GM23338 (cell line): ENCODE data around the gene CRIP3. TPM values are rescaled to one million over a fixed set of nuclear protein-coding genes. Genes with fewer than 3 reads are reported as not detected.

ENCODE experiments used
- ATAC-seq: fragments of 200-7000 bp; cut with Tn5 transposase; 3 replicates; pipeline ENCODE4 v1.9.1; 2020
- DNase-seq: peaks from one replicate; pipeline ENCODE4 v3.0.0-alpha.2; 2015; ENCODE audit warnings: low spot score
- H2AFZ ChIP-seq: fragments of 200-600 bp; sonication (generic); 2 replicates; pipeline ENCODE4 v1.8.0; 2016; ENCODE audit warnings: antibody characterized with exemption, mild to moderate bottlenecking, moderate library complexity
- H3F3A ChIP-seq: fragments of 200-600 bp; sonication (generic); replicated peaks from 2 replicates; pipeline ENCODE4 v1.8.0; 2017; ENCODE audit warnings: antibody characterized with exemption, mixed run types, low read depth
- H3K27ac ChIP-seq: fragments of 200-600 bp; sonication (generic); 2 replicates; pipeline ENCODE4 v1.6.1; 2016; ENCODE audit warnings: low read depth
- H3K27me3 ChIP-seq: fragments of 200-600 bp; sonication (generic); 2 replicates; pipeline ENCODE4 v1.8.0; 2016; ENCODE audit warnings: mild to moderate bottlenecking, mixed run types, moderate library complexity; ENCODE audit not compliant: insufficient read depth
- H3K36me3 ChIP-seq: fragments of 200-600 bp; sonication (generic); 2 replicates; pipeline ENCODE4 v1.8.0; 2016; ENCODE audit warnings: mild to moderate bottlenecking; ENCODE audit not compliant: insufficient read depth
- H3K4me1 ChIP-seq: fragments of 200-600 bp; sonication (generic); 2 replicates; pipeline ENCODE4 v1.8.0; 2016; ENCODE audit warnings: mild to moderate bottlenecking, moderate library complexity; ENCODE audit not compliant: insufficient read depth
- H3K4me2 ChIP-seq: fragments of 200-600 bp; sonication (generic); 2 replicates; pipeline ENCODE4 v1.7.1; 2017; ENCODE audit warnings: mixed run types
- H3K4me3 ChIP-seq: fragments of 200-600 bp; sonication (generic); 2 replicates; pipeline ENCODE4 v1.6.1; 2016; ENCODE audit warnings: mixed run types
- H3K79me2 ChIP-seq: fragments of 200-600 bp; sonication (generic); replicated peaks from 2 replicates; pipeline ENCODE4 v1.8.0; 2017; ENCODE audit warnings: mild to moderate bottlenecking; ENCODE audit not compliant: insufficient read depth
- H3K9me2 ChIP-seq: fragments of 200-600 bp; sonication (generic); 2 replicates; pipeline ENCODE4 v1.8.0; 2017; ENCODE audit not compliant: insufficient read depth
- H4K20me1 ChIP-seq: fragments of 200-600 bp; sonication (generic); replicated peaks from 2 replicates; pipeline ENCODE4 v1.8.0; 2017; ENCODE audit warnings: mild to moderate bottlenecking; ENCODE audit not compliant: insufficient read depth
- H3K27ac Mint-ChIP-seq: 2 replicates; pipeline ENCODE4 v1.8.0; 2020; ENCODE audit warnings: inconsistent platforms, mild to moderate bottlenecking, moderate library complexity, mixed read lengths
- H3K27me3 Mint-ChIP-seq: 3 replicates; pipeline ENCODE4 v1.8.0; 2022; ENCODE audit warnings: low read depth, mild to moderate bottlenecking, moderate library complexity, mixed read lengths, inconsistent platforms; ENCODE audit not compliant: insufficient read depth, poor library complexity
- H3K36me3 Mint-ChIP-seq: 3 replicates; pipeline ENCODE4 v1.8.0; 2021; ENCODE audit warnings: low read depth, mild to moderate bottlenecking, inconsistent platforms, moderate library complexity, mixed read lengths
- H3K4me1 Mint-ChIP-seq: 3 replicates; pipeline ENCODE4 v1.8.0; 2020; ENCODE audit warnings: mild to moderate bottlenecking, inconsistent platforms, mixed read lengths
- H3K4me3 Mint-ChIP-seq: 3 replicates; pipeline ENCODE4 v1.8.0; 2021; ENCODE audit warnings: moderate library complexity, mild to moderate bottlenecking, inconsistent platforms, mixed read lengths
- H3K9me3 Mint-ChIP-seq: 3 replicates; pipeline ENCODE4 v1.8.0; 2020; ENCODE audit warnings: moderate library complexity, mild to moderate bottlenecking, inconsistent platforms, mixed read lengths
- CREB1 ChIP-seq: fragments of 250-450 bp; sonication (Bioruptor Pico); IDR thresholded peaks from 2 replicates; pipeline ENCODE4 v1.5.0; 2020; ENCODE audit warnings: low read depth, mild to moderate bottlenecking, moderate library complexity
- EZH2 ChIP-seq: fragments of 200-600 bp; sonication (generic); IDR thresholded peaks from one replicate; pipeline ENCODE4 v1.8.0; 2017; ENCODE audit warnings: antibody characterized with exemption, mild to moderate bottlenecking, low read depth; ENCODE audit not compliant: unreplicated experiment
- JUNB ChIP-seq: IDR thresholded peaks from one replicate; pipeline ENCODE4 v1.6.1; 2016; ENCODE audit warnings: antibody characterized with exemption; ENCODE audit not compliant: unreplicated experiment
- NANOG ChIP-seq: IDR thresholded peaks from 2 replicates; pipeline ENCODE4 v1.6.1; 2016; ENCODE audit warnings: antibody characterized with exemption, borderline replicate concordance
- POLR2AphosphoS5 ChIP-seq: IDR thresholded peaks from 2 replicates; pipeline ENCODE4 v1.6.1; 2016; ENCODE audit warnings: antibody characterized with exemption, low read depth
- STAT1 ChIP-seq: IDR thresholded peaks from one replicate; pipeline ENCODE4 v1.6.1; 2016; ENCODE audit warnings: antibody characterized with exemption; ENCODE audit not compliant: unreplicated experiment
- ZNF331 ChIP-seq: fragments of 250-450 bp; sonication (Bioruptor Pico); IDR thresholded peaks from 2 replicates; pipeline ENCODE4 v1.5.0; 2020; ENCODE audit warnings: low read depth, mild to moderate bottlenecking, moderate library complexity
- polyA plus RNA-seq: library from polyadenylated mRNA; unstranded; fragments of >200 nt; fragmentation: Nextera tagmentation; extraction: Ambion mirVana; gene quantifications from 2 replicates; pipeline ENCODE4 v1.2.1, GENCODE V29; 2016
- total RNA-seq: library from RNA; depleted of rRNA; stranded (reverse); fragments of >200 nt; shearing (Covaris generic); gene quantifications from 2 replicates; pipeline ENCODE4 v1.2.3, GENCODE V29; 2014
- TF ChIP-seq, protein P1 (sequence below), 2 experiments: fragments of 200-600 bp in 1 of 2; sonication (generic) in 1 of 2; conservative IDR thresholded peaks; 2 replicates each; pipeline versions ENCODE4 v1.5.1 to v1.6.1; 2016 to 2017; ENCODE audit warnings: antibody characterized with exemption in 2 of 2, low read depth in 2 of 2, mild to moderate bottlenecking in 2 of 2, moderate library complexity in 1 of 2
- TF ChIP-seq, protein P2 (sequence below): fragments of 250-450 bp; sonication (Bioruptor Pico); IDR thresholded peaks from 2 replicates; pipeline ENCODE4 v1.5.0; 2020; ENCODE audit warnings: mild to moderate bottlenecking, moderate library complexity
- TF ChIP-seq, protein P3 (sequence below): IDR thresholded peaks from 2 replicates; pipeline ENCODE4 v1.6.1; 2016; ENCODE audit warnings: antibody characterized with exemption
- TF ChIP-seq, protein P4 (sequence below): IDR thresholded peaks from one replicate; pipeline ENCODE4 v1.6.1; 2018; ENCODE audit warnings: antibody characterized with exemption; ENCODE audit not compliant: unreplicated experiment

CRIP3 gene
- total and polyA plus RNA-seq, 2 experiments from 2014 or later, result 22.0 to 36.0 TPM

DNA sequence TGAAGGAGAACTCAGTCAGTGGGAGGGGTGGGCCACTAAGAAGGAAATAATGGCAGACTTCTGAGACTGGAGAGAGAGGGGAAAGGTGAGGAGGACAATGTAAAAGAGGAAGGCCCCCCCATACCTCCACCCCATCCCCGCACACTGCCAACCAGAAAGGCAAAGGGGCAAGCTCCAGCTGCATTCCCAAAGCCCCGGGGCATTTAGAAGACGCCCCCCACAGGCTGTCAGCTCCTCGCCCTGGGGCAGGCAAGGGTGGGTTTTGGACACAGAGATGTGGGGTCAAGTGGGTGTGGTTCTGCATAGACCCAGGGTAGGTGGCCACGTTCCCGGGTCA lies 31.4 kb downstream of the CRIP3 start (continued):
- TF ChIP-seq, protein P1, sequence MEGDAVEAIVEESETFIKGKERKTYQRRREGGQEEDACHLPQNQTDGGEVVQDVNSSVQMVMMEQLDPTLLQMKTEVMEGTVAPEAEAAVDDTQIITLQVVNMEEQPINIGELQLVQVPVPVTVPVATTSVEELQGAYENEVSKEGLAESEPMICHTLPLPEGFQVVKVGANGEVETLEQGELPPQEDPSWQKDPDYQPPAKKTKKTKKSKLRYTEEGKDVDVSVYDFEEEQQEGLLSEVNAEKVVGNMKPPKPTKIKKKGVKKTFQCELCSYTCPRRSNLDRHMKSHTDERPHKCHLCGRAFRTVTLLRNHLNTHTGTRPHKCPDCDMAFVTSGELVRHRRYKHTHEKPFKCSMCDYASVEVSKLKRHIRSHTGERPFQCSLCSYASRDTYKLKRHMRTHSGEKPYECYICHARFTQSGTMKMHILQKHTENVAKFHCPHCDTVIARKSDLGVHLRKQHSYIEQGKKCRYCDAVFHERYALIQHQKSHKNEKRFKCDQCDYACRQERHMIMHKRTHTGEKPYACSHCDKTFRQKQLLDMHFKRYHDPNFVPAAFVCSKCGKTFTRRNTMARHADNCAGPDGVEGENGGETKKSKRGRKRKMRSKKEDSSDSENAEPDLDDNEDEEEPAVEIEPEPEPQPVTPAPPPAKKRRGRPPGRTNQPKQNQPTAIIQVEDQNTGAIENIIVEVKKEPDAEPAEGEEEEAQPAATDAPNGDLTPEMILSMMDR (conservative IDR thresholded peaks at IDR 0.05; ENCODE audit: low read depth in 2 of 2), result no peak
- TF ChIP-seq CREB1 (CRISPR knock-in tag) (no peak), NANOG (no peak), EZH2 (no peak), STAT1 (no peak)

DNA sequence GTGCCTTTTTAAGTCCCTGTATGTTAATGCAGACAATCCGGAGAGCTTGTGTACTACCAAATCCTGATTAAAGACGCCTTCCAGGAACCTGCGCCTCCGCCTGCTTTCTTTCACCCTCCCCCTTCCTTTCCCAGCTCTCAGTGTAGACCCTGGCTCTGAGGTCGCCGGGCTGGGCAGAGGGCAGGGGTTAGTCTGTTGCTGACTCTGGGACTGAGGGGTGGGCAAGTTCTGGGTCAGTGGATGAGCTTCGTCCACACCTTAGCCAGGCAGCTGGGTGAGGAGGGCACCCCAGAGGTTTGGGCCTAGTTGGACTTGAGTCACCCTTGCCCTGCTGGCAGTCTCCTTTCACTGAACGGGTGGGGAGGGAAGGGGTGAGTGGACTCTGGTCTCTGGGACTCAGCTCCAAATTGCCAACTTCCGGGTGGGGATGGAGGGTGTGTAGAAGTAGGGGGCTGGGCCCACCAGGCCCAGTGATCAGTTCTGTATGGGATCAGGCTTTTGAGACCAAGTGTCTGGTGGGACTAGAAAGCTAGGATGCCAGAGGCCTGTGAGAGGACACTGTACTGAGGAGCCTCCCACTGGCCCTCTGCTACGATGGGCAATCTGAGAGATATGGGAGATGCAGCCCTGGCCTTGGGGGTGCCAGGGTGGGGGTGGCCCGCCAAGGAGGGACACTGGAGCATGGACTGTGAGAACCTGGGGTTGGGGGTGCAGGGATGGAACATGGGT lies 31.9 kb downstream of the CRIP3 start:
- Histone ChIP-seq H3K4me3 (peak overlapping the region; percentile 78), H3K4me1 (peaks cover 25% of the 10 kb centered on the region), H3K4me2 (peak overlapping the region; percentile 89), H3K79me2 (no peaks in the 10 kb centered on the region), H3K27ac (no peak overlapping the region), H2AFZ (peak overlapping the region; percentile 84), H3K36me3 (no peaks in the 10 kb centered on the region), H3F3A (peaks cover 2% of the 10 kb centered on the region; the same call in 1 of the 2 replicates), H3K27me3 (peaks cover 59% of the 10 kb centered on the region), H3K9me2 (no peaks in the 10 kb centered on the region), H4K20me1 (no peaks in the 10 kb centered on the region)
- DNase-seq (peak; percentile 64), ATAC-seq (peak; percentile 28)
- Mint-ChIP-seq H3K4me3 (peak overlapping the region; percentile 75), H3K4me1 (peaks cover 36% of the 10 kb centered on the region), H3K36me3 (no peaks in the 10 kb centered on the region), H3K9me3 (no peaks in the 10 kb centered on the region), H3K27me3 (peaks cover 40% of the 10 kb centered on the region), H3K27ac (no peak overlapping the region)
- TF ChIP-seq, protein P2, sequence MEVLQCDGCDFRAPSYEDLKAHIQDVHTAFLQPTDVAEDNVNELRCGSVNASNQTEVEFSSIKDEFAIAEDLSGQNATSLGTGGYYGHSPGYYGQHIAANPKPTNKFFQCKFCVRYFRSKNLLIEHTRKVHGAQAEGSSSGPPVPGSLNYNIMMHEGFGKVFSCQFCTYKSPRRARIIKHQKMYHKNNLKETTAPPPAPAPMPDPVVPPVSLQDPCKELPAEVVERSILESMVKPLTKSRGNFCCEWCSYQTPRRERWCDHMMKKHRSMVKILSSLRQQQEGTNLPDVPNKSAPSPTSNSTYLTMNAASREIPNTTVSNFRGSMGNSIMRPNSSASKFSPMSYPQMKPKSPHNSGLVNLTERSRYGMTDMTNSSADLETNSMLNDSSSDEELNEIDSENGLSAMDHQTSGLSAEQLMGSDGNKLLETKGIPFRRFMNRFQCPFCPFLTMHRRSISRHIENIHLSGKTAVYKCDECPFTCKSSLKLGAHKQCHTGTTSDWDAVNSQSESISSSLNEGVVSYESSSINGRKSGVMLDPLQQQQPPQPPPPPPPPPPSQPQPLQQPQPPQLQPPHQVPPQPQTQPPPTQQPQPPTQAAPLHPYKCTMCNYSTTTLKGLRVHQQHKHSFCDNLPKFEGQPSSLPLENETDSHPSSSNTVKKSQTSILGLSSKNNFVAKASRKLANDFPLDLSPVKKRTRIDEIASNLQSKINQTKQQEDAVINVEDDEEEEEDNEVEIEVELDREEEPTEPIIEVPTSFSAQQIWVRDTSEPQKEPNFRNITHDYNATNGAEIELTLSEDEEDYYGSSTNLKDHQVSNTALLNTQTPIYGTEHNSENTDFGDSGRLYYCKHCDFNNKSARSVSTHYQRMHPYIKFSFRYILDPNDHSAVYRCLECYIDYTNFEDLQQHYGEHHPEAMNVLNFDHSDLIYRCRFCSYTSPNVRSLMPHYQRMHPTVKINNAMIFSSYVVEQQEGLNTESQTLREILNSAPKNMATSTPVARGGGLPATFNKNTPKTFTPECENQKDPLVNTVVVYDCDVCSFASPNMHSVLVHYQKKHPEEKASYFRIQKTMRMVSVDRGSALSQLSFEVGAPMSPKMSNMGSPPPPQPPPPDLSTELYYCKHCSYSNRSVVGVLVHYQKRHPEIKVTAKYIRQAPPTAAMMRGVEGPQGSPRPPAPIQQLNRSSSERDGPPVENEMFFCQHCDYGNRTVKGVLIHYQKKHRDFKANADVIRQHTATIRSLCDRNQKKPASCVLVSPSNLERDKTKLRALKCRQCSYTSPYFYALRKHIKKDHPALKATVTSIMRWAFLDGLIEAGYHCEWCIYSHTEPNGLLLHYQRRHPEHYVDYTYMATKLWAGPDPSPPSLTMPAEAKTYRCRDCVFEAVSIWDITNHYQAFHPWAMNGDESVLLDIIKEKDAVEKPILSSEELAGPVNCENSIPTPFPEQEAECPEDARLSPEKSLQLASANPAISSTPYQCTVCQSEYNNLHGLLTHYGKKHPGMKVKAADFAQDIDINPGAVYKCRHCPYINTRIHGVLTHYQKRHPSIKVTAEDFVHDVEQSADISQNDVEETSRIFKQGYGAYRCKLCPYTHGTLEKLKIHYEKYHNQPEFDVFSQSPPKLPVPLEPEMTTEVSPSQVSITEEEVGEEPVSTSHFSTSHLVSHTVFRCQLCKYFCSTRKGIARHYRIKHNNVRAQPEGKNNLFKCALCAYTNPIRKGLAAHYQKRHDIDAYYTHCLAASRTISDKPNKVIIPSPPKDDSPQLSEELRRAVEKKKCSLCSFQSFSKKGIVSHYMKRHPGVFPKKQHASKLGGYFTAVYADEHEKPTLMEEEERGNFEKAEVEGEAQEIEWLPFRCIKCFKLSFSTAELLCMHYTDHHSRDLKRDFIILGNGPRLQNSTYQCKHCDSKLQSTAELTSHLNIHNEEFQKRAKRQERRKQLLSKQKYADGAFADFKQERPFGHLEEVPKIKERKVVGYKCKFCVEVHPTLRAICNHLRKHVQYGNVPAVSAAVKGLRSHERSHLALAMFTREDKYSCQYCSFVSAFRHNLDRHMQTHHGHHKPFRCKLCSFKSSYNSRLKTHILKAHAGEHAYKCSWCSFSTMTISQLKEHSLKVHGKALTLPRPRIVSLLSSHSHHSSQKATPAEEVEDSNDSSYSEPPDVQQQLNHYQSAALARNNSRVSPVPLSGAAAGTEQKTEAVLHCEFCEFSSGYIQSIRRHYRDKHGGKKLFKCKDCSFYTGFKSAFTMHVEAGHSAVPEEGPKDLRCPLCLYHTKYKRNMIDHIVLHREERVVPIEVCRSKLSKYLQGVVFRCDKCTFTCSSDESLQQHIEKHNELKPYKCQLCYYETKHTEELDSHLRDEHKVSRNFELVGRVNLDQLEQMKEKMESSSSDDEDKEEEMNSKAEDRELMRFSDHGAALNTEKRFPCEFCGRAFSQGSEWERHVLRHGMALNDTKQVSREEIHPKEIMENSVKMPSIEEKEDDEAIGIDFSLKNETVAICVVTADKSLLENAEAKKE (CRISPR knock-in tag), result no peak
- TF ChIP-seq STAT1 (no peak), POLR2AphosphoS5 (no peak), EZH2 (no peak), JUNB (no peak), NANOG (no peak), ZNF331 (no peak)
- TF ChIP-seq, protein P3, sequence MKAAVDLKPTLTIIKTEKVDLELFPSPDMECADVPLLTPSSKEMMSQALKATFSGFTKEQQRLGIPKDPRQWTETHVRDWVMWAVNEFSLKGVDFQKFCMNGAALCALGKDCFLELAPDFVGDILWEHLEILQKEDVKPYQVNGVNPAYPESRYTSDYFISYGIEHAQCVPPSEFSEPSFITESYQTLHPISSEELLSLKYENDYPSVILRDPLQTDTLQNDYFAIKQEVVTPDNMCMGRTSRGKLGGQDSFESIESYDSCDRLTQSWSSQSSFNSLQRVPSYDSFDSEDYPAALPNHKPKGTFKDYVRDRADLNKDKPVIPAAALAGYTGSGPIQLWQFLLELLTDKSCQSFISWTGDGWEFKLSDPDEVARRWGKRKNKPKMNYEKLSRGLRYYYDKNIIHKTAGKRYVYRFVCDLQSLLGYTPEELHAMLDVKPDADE, result no peak
- TF ChIP-seq, protein P4, sequence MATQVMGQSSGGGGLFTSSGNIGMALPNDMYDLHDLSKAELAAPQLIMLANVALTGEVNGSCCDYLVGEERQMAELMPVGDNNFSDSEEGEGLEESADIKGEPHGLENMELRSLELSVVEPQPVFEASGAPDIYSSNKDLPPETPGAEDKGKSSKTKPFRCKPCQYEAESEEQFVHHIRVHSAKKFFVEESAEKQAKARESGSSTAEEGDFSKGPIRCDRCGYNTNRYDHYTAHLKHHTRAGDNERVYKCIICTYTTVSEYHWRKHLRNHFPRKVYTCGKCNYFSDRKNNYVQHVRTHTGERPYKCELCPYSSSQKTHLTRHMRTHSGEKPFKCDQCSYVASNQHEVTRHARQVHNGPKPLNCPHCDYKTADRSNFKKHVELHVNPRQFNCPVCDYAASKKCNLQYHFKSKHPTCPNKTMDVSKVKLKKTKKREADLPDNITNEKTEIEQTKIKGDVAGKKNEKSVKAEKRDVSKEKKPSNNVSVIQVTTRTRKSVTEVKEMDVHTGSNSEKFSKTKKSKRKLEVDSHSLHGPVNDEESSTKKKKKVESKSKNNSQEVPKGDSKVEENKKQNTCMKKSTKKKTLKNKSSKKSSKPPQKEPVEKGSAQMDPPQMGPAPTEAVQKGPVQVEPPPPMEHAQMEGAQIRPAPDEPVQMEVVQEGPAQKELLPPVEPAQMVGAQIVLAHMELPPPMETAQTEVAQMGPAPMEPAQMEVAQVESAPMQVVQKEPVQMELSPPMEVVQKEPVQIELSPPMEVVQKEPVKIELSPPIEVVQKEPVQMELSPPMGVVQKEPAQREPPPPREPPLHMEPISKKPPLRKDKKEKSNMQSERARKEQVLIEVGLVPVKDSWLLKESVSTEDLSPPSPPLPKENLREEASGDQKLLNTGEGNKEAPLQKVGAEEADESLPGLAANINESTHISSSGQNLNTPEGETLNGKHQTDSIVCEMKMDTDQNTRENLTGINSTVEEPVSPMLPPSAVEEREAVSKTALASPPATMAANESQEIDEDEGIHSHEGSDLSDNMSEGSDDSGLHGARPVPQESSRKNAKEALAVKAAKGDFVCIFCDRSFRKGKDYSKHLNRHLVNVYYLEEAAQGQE, result no peak
